ENCODE results near the gene VGLL3.
"Not testable (repeated sequence)": the region's sequence is repeated elsewhere in the genome, so short reads cannot be mapped to it uniquely, and the experiment has no call there.

Gene VGLL3, protein sequence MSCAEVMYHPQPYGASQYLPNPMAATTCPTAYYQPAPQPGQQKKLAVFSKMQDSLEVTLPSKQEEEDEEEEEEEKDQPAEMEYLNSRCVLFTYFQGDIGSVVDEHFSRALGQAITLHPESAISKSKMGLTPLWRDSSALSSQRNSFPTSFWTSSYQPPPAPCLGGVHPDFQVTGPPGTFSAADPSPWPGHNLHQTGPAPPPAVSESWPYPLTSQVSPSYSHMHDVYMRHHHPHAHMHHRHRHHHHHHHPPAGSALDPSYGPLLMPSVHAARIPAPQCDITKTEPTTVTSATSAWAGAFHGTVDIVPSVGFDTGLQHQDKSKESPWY

DNA sequence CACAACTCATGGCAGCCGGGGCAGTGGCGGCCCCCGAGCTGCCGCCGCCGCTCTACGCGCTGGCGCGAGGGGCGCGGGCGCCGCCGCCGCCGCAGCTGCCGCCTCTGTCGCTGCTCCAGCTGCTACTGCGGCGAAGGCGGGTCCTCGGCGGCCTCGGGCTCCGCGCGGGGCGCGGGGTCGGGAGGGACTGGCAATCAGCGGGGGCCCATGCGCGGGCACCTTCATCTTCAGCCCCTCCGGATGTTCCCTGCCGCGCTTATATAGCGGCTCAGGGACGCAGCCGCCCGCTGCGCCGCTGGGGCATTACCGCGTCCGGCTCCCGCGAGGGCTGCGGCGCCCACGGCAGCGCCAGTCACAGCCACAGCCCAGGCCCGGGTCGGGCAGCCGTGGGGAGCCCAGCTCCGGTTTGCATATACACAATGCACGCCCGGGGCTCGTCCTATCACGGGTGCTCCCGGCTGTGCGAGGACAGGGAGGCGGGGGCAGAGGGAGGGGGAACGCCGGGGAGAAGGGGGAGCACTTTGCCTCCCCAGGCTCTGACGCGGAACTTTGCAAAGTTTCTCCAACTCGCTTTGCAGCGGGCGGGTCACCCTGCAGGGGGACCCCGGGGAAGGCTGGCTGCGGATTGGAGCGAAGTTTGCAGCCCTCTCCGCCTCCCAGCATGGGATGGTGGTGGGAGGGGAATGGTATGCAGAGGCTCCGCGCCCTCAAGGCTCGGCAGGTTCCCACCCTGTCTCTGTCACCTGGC is at the start of gene VGLL3:
VGLL3 (minus strand) TSS at position 416 of the 748 bp plus-strand sequence; CDS start at position 10, 406 bp downstream.
- no peak for DNase-seq (ENCODE audit: low read depth in 2 of 2)

DNA sequence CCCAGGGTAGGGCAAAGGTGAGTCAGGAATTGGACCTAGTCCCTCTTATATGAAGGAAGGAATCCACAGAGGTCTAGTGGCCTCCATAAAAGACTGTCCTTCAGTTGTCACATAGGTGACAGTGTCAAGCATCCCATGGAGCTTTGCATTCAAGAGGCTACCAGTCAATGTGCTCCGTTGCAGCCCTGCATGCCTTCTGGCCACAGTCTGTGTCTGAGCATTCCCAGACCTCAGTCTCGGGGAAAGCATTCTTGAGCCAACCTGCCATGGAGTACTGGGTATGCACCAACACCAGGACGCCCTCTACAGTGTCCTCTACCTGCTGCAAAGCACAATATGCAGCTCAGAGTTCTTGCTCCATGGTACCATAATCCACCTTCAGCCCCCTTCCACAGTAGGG is 46.7 kb upstream of the VGLL3 start:
- DNase-seq (ENCODE audit: low read depth in 2 of 2): no peak

DNA sequence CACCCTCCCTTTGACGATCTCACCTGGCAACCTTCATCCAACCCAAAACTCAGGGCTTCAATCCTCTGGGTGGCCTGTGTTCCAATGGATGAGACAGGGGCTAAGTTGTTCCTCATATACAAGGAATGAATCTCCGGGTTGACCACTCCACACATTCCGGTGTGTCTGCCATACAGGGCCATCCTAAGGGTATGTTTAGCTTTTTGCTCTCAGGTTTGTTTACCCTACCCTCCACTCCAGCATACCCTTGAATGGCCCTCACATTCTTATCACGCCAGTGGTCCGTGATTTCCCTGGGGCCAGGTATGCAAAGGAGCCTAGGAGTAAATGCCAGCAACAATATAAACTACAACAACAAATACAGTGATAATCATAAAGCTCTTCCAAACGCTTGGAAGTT is 45.7 kb upstream of the VGLL3 start:
- no peak for DNase-seq (ENCODE audit: low read depth in 2 of 2)

DNA sequence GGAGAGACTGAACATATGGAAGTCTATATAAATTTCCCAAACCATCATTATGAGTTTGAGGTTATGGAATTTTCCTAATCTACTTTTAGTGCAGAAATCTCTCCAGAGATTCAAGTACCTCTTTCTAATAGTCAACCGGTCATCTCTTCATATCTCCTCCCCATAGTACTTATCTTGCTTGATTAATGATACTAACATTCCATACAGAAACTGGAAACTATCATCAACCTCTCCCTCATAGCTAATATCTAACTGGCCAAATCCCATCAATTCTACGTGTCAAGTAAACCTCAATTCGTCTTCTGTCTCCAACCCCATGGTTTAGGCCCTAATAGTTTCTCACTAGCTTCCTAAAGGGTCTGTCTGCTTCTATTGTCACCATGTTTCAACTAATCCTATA is 44.4 kb upstream of the VGLL3 start:
- DNase-seq (ENCODE audit: low read depth in 2 of 2): no peak

DNA sequence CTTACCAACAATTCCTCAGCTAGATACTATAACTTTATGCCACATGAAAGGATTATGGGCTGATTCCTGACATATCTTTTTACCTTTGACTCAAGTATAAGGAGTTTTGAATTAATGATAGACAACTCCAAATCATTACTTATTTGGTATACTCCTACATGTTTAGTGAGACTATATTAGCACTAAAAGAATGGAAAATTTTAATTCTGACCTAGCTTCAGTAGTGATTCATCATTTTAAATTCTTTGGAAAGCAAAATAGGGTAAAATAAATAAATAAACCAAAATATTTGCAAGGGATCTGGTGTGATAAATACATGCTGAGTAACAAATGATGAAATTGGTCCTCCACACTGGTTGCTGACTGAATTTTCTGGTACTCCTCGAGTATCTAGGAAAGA is 42.3 kb upstream of the VGLL3 start:
- no peak for DNase-seq (ENCODE audit: low read depth in 2 of 2)

DNA sequence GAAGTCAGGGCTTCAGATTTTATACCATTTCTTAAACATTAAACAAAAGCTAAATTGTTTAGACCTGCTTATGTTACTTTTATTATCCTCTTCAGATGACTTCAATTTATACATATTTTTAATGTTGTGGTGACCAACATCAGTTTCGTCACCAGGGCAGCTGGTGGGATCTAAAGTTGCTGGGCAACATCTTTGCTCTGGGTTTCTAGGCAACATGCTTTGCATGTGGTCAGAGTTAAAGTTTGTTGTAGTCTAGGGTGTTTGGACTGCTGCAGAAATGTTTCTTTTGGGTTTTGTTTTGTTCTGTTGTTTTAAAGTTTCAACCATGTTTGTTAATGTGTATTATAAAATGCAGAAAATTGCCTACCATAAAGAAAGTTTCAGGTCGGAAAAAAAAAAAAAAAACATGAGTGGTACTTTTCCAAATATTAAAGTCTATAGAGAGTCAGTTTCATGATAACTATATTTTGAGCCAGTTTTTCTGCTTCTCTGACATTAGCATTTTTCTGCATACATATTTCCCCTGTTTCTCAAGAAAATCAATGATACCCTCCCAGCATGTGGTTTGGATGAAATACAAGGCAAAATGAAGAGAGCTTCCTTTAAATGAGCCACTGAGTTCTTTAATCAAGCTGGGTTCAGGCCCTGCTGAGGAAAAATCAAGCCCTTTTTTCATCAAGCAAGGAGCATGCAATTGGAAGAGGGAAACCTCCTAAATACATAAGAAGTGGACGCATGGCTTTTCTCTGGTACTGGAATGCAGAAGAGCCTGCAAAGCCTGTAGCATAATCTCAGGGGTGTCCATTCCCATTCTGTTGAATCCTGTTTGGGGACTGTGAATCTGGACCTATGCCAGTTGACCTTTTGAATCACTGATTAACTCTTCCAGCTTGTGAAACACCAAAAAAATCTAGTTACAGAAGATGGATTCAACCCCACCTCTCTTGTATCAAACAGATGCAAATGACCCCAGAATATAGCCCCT is 35.0 kb upstream of the VGLL3 start:
- no peak for DNase-seq (ENCODE audit: low read depth in 2 of 2)

DNA sequence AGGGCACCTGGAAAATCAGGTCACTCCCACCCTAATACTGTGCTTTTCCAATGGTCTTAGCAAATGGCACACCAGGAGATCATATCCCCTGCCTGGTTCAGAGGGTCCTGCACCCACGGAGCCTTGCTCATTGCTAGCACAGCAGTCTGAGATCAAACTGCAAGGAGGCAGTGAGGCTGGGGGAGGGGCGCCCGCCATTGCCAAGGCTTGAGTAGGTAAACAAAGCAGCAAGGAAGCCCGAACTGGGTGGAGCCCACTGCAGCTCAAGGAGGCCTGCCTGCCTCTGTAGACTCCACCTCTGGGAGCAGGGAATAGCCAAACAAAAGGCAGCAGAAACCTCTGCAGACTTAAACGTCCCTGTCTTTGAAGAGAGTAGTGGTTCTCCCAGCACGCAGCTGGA is 26.4 kb upstream of the VGLL3 start:
- DNase-seq (ENCODE audit: low read depth in 2 of 2): not testable (repeated sequence)

DNA sequence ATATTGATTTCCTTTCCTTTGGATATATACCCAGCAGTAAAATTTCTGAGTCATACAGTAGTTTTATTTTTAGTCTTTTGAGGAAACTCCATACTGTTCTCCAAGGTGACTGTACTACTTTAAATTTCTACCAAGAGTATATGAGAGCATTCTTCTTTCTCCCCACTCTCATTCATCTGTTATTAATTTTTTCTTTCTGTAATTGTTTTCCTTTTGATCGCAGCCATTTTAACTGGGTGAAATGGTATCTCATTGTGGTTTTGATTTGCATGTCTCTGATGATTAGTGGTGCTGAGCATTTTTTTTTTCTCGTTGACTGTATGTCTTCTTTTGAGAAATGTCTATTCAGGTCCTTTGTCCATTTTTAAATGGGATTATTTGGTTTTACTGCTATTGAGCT is 18.3 kb upstream of the VGLL3 start:
- no peak for DNase-seq (ENCODE audit: low read depth in 2 of 2)

DNA sequence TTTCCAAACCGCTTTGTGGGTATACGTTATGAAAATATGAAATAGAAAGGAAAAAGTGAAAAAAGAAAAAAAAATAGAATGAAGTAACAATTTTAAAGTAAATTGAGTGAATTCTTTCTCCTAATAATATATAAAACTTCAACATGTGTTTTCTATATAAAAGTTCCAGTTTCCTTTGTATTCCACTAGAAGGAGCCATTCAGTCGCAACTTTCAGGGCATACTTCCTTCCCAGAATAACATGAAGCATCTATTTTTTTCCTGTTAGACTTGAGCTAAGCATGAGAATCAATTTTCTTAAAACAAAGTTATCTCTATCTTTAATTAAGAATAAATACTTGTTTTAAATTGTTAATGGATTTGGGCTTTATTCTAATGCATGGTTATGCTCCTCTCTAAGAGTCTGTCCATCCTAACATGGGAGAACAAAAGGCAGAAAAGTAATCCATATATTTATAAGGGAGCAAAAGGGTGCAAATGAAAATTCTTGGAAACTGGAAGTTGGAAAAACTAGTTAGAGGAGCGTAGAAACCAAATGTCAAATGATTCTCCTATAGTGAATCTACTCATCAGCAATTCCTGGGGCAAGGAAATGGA is 16.0 kb upstream of the VGLL3 start:
- no peak for DNase-seq (ENCODE audit: low read depth in 2 of 2)

DNA sequence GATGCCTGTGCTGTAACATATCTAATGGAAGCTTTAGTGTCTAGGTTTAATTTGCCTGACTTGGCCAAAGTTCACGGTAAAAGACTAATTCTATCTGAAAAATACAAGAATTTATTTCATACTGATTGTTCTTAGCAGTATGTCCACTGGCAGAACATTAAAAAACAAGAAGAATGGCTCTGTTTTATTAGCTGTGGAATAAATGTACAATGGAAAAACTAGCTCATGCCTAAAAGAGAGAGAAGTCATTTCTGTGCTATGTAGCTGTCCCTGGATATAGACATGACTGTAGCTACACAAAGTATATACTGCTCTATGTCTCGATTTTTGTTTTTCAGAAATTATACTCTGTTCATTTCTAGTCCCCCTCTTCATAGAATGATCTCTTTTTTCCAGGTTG is 13.9 kb upstream of the VGLL3 start:
- DNase-seq (ENCODE audit: low read depth in 2 of 2): no peak

DNA sequence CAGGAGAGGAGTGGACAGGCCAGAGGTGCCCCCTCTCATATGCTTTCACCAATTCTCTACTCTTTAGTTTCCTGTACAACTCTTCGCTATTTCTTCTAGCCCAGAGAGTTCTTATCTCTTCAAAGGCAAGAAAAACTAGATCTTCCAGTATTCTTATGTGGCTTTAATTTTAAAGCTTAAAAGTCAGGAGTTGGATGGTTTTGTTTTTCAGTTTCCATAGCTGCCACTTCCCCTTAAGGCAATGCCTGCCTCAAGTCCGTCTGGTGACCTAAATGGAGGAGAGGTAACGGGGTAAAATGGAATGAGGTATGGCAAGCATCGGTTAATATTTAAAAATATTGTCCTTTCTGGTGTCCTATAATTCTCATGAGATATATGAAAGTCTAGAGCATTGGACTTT is 11.4 kb upstream of the VGLL3 start:
- DNase-seq (ENCODE audit: low read depth in 2 of 2): no peak

DNA sequence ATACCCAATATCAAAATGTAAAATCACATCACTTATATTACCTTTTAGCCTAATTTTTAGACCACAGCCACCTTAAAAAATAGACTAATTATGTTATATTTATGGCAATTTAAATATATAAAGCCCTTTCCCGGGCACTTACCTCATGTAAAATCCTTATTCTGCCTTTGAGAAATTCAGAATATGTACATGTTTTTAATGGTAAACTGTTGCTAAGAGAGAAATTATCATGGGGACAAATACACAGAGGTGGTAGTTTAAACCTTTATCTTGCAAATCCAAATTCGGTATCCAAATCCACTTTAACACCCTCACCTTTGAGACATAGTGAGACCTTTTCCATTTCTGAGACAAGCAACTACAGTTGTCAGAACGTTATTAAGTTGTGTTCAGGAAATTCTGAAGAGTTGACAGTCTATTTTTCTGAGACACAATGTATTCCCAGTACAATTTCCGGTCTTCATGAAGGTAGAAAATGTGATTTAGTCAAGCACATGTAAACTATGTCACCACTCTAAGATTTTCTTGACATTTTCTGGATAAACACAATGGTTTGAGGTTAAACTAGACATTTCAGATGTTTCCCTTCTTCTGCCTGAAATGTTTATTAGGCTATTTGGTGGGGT is 10.6 kb upstream of the VGLL3 start:
- no peak for DNase-seq (ENCODE audit: low read depth in 2 of 2)

DNA sequence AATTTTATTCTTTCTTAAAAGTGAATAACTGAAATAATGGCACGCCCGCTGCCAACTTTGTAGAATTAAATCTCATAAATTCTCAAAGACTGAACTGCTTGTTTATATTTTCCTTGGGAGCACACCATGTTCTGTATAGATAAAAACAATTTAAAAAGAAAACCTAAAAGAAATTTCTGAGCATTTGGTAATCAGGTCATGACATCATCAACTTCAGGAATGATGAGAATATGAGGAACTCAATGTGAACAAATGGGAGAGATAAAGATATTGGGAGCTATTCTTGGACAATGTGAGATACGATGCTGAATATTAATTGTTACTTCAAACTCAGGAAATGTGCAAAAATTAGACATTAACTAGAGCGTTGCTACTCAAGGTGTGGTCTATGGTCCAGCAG is 10.0 kb upstream of the VGLL3 start:
- no peak for DNase-seq (ENCODE audit: low read depth in 2 of 2)

DNA sequence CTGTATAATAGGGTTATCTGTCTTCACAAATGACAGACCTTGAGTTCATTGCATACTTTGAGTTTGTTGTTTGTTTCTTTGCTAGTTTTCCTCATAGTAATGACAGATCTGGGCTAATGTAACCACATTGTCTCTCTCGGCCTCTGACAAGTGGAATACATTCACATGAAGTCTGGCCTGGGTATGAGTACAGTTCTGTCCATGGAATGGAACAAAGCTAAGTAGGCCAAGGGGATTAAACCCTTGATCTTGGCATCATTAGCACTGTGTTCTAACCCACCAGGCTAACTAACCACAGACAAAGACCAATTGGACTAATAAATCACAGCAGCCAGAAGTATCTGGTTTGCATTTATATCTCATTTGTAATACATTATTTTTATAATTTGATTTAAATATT is 7.6 kb upstream of the VGLL3 start:
- no peak for DNase-seq (ENCODE audit: low read depth in 2 of 2)

DNA sequence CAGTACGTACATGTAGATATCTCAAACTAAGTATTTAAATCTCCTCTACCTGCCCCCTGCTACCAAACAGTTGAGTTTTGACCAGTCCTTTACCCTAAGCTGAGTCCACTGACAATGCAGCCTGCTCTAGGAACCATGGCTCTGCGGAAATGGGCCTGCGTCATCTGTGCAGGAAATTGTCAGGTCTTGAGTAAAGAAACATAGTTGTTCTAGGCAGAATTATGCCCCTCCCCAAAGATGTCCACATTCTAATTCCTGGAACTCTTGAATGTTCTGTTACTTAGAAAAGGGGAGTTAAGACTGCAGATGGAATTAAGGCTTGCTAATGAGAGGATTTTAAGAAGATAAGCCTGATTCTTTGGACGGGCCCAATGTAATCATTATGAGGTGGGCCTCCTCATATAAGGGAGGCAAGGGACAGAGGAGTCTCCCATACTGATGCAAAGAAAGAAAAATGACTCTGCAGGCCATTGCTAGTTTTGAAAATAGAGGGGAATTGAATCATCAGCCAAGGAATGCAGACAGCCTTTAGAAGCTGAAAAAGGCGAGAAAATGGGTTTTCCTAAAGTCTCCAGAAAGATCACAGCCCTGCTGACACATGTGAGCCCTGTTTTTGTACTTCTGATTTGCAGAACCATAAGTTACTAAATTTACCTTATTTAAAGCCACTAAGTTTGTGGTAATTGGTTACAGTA is 5.5 kb upstream of the VGLL3 start:
- no peak for DNase-seq (ENCODE audit: low read depth in 2 of 2)

DNA sequence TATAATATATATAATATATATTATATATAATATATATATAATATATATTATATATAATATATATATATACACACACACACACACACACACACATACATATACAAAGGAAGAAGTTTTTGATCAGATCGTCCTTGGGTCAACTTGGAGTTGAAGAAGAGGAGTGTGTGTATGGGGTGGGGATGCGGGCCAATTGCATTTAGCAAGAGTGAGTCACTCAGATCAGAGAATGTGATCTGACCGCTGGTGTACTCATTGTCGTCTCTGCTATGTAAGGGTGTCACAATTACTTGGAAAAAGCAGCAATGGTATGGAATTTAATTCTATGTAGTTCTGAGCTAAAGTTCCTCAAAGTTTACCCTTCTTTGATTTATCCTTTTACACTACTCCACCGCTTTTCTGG is 4.6 kb upstream of the VGLL3 start:
- no peak for DNase-seq (ENCODE audit: low read depth in 2 of 2)

DNA sequence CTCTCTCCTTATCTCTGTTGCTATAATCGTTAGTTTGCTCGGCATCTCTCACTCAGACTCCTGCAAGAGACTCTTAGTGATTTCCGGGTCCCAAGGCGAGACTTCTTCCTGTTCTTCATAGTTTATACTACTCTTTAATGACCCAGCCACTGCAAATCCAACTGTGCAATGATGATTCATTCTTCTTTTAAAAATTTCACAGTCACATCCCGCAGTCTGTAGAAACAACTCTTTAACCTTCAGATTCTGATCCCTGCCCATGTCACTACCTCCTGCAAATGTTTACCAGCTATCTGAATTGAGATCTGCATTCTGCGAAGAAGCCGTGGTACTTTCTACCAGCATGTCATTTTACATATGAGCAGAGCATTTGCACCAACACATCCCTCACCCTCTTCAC is 2.8 kb upstream of the VGLL3 start:
- no peak for DNase-seq (ENCODE audit: low read depth in 2 of 2)

DNA sequence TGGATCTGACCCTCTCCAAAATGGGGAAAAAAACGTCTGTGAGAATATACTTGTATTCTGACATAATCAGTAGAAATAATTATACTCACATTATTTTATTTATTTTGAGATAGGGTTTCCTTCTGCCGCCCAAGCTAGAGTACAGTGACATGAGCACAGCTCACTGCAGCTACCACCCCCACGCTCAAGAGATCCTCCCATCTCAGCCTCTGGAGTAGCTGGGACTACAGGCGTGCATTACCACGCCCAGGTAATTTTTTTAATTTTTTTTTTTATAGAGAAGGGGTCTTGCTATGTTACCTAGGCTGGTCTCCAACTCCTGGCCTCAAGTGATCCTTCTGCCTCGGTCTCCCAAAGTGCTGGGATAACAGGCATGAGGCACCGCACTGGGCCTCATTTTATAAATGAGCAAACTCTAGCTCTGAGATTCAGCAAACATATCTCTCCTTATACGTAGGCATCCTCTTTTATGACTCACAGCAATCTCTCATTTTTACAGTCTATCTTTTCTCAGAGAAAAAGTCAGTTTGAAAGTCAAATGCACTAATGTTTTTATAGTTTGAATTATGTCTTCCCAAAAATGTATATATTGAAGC is 989 bp upstream of the VGLL3 start:
- DNase-seq (ENCODE audit: low read depth in 2 of 2): no peak

DNA sequence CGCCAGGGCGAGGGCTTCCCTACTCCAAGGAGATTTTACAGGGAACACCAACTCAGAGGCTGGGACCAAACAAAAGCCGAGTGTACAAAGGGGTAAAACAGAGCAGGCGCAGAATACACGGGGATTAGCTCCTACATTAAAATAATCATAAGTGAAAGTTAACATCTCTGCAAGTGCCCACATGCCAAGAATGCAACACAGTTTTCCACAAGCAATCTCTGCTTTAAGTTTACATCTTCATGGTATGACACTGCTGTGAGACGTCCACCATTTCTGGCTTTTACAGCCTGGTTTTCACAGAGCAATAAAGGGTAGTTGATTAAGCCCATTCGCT is 500 bp upstream of the VGLL3 start:
- DNase-seq (ENCODE audit: low read depth in 2 of 2): no peak

DNA sequence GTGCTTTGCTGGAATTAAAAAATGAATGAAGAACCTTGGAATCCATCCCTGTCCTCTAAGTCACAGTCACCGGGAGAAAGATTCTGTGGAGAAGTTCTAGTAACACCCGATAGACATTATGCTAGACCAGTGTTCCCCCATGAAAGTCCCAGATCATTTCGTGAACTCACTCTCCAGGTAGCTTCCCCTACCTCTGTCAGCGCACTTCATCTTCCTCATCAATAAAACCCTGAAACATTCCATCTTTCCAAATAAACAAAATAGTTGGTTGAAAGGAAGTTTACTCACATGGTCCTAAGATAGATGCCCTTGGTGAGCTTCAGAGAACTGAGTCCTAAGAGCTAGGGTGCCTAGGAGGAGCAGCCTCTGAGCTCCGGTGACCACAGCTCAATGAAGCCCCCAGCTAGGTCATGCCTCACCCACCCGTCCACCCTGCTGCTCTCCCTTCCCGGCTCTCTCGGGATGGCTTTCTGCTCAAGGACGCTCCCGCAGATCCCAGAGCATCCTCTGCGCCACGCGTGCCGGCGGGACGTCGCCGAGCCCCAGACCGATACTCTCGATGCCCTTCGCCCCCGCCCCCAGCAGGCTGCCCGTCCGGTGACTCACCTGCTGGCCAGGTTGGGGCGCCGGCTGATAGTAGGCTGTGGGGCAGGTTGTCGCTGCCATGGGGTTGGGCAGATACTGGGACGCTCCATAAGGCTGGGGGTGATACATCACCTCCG is 776 bp downstream of the VGLL3 start:
- no peak for DNase-seq (ENCODE audit: low read depth in 2 of 2)
